ENCODE measurements around the gene LCE1B.

The LCE1B gene, protein sequence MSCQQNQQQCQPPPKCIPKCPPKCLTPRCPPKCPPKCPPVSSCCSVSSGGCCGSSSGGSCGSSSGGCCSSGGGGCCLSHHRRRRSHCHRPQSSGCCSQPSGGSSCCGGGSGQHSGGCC

GRCh38 chr1:152811671-152812070 is at the start of gene LCE1B:
TSS of gene LCE1B (plus strand) at chr1:152811971. CDS start at chr1:152812447, 476 bp downstream.
- Histone ChIP-seq H3K27ac (ENCODE audit: low read depth, low read length) (no peak within 1 kb of the TSS), H3K9me2 (replicated peaks; ENCODE audit: control insufficient read depth, low read length) (no peaks in the 10 kb centered on the region), H3F3A (ENCODE audit: control insufficient read depth, insufficient read depth) (no peaks in the 10 kb centered on the region), H3K9me3 (ENCODE audit: control insufficient read depth, insufficient read depth, low read length) (no peaks in the 10 kb centered on the region), H3K27me3 (ENCODE audit: control insufficient read depth, low read length) (no peaks in the 10 kb centered on the region; the same call in 1 of the 2 replicates), H3K4me3 (ENCODE audit: low read length) (no peak within 1 kb of the TSS), H3K36me3 (ENCODE audit: control insufficient read depth, low read length) (no peaks in the 10 kb centered on the region), H4K20me1 (ENCODE audit: control insufficient read depth, insufficient read depth, low read depth, low read length) (no peaks in the 10 kb centered on the region), H3K79me2 (ENCODE audit: control insufficient read depth, low read length) (no peaks in the 10 kb centered on the region), H3K4me2 (ENCODE audit: low read length) (no peak within 1 kb of the TSS), H3K4me1 (ENCODE audit: control insufficient read depth, low read length) (no peaks in the 10 kb centered on the region)
- TF ChIP-seq EZH2phosphoT487 (IDR thresholded peaks at IDR 0.05; ENCODE audit: borderline replicate concordance, low read length), result no peak
- TF ChIP-seq, protein P1, sequence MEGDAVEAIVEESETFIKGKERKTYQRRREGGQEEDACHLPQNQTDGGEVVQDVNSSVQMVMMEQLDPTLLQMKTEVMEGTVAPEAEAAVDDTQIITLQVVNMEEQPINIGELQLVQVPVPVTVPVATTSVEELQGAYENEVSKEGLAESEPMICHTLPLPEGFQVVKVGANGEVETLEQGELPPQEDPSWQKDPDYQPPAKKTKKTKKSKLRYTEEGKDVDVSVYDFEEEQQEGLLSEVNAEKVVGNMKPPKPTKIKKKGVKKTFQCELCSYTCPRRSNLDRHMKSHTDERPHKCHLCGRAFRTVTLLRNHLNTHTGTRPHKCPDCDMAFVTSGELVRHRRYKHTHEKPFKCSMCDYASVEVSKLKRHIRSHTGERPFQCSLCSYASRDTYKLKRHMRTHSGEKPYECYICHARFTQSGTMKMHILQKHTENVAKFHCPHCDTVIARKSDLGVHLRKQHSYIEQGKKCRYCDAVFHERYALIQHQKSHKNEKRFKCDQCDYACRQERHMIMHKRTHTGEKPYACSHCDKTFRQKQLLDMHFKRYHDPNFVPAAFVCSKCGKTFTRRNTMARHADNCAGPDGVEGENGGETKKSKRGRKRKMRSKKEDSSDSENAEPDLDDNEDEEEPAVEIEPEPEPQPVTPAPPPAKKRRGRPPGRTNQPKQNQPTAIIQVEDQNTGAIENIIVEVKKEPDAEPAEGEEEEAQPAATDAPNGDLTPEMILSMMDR (IDR thresholded peaks at IDR 0.05; ENCODE audit: low read depth, low read length, poor library complexity, severe bottlenecking), result no peak

GRCh38 chr1:152768847-152769533 is 42.8 kb upstream of the LCE1B start:
- H3K4me3 ChIP-seq (ENCODE audit: low read length), result no peak overlapping the region
- no peaks in the 10 kb centered on the region for H3K9me2 ChIP-seq (replicated peaks; ENCODE audit: control insufficient read depth, low read length)
- no peak overlapping the region for H3K27ac ChIP-seq (ENCODE audit: low read depth, low read length)
- no peaks in the 10 kb centered on the region for H3K9me3 ChIP-seq (ENCODE audit: control insufficient read depth, insufficient read depth, low read length)
- no peak overlapping the region for H3K4me2 ChIP-seq (ENCODE audit: low read length)
- H3K79me2 ChIP-seq (ENCODE audit: control insufficient read depth, low read length), result no peaks in the 10 kb centered on the region
- H4K20me1 ChIP-seq (ENCODE audit: control insufficient read depth, insufficient read depth, low read depth, low read length), result no peaks in the 10 kb centered on the region
- no peaks in the 10 kb centered on the region for H3K36me3 ChIP-seq (ENCODE audit: control insufficient read depth, low read length)
- no peaks in the 10 kb centered on the region for H3K4me1 ChIP-seq (ENCODE audit: control insufficient read depth, low read length)
- no peaks in the 10 kb centered on the region for H3F3A ChIP-seq (ENCODE audit: control insufficient read depth, insufficient read depth)
- TF ChIP-seq, protein P1 (IDR thresholded peaks at IDR 0.05; ENCODE audit: low read depth, low read length, poor library complexity, severe bottlenecking), result no peak
- no peak for TF ChIP-seq EZH2phosphoT487 (IDR thresholded peaks at IDR 0.05; ENCODE audit: borderline replicate concordance, low read length)
- H3K27me3 ChIP-seq (ENCODE audit: control insufficient read depth, low read length), result no peaks in the 10 kb centered on the region; the same call in 1 of the 2 replicates

- TF ChIP-seq EZH2phosphoT487 (IDR thresholded peaks at IDR 0.05; ENCODE audit: borderline replicate concordance, low read length), result no peak
- TF ChIP-seq, protein P1 (IDR thresholded peaks at IDR 0.05; ENCODE audit: low read depth, low read length, poor library complexity, severe bottlenecking), result no peak
- no peak overlapping the region for H3K4me2 ChIP-seq (ENCODE audit: low read length)
- no peaks in the 10 kb centered on the region for H3K36me3 ChIP-seq (ENCODE audit: control insufficient read depth, low read length)
- H3K4me1 ChIP-seq (ENCODE audit: control insufficient read depth, low read length), result no peaks in the 10 kb centered on the region
- no peaks in the 10 kb centered on the region for H3K9me2 ChIP-seq (replicated peaks; ENCODE audit: control insufficient read depth, low read length)
- no peaks in the 10 kb centered on the region; the same call in 1 of the 2 replicates for H3K27me3 ChIP-seq (ENCODE audit: control insufficient read depth, low read length)
- no peak overlapping the region for H3K4me3 ChIP-seq (ENCODE audit: low read length)
- H3K9me3 ChIP-seq (ENCODE audit: control insufficient read depth, insufficient read depth, low read length), result no peaks in the 10 kb centered on the region
- no peaks in the 10 kb centered on the region for H3F3A ChIP-seq (ENCODE audit: control insufficient read depth, insufficient read depth)
- H3K79me2 ChIP-seq (ENCODE audit: control insufficient read depth, low read length), result no peaks in the 10 kb centered on the region
- H4K20me1 ChIP-seq (ENCODE audit: control insufficient read depth, insufficient read depth, low read depth, low read length), result no peaks in the 10 kb centered on the region
- H3K27ac ChIP-seq (ENCODE audit: low read depth, low read length), result no peak overlapping the region
Observed at GRCh38 chr1:152770411-152770810, 41.4 kb upstream of the LCE1B start.

All from DOHH2 (cell line).